ENCODE results near the gene SUSD3. TPM values are rescaled to one million over a fixed set of nuclear protein-coding genes. Genes with fewer than 3 reads are reported as not detected.
A peak's percentile ranks its signal among the peaks of the same experiment; 100 is the strongest.

Gene SUSD3
- total RNA-seq, 2 experiments from 2014 or later: 34.6 to 36.7 TPM

GRCh38 chr9:93023521-93023815 is 35.0 kb upstream of the SUSD3 start:
- intact Hi-C loops (cut with micrococcal nuclease): no loop called here
- ATAC-seq (no peak), DNase-seq (no peak)
- ChIA-PET POLR2A (no interaction called here), CTCF (interaction anchor here (0.7 to 4.8 kb wide), 2 partner anchors 20 to 86 kb away, joined by 4 to 28 read pairs; no protein-coding TSS in a partner anchor)
- no peaks in the 10 kb centered on the region for H3K27me3 Mint-ChIP-seq
- H3K36me3 Mint-ChIP-seq (ENCODE audit: low read depth): peaks cover 40% of the 10 kb centered on the region
- H3K27ac Mint-ChIP-seq: peak overlapping the region; percentile 76
- no peak overlapping the region for H3K4me3 Mint-ChIP-seq
- no peaks in the 10 kb centered on the region for H3K9me3 Mint-ChIP-seq
- no peak for TF ChIP-seq CTCF (IDR thresholded peaks at IDR 0.05)
- peaks cover 74% of the 10 kb centered on the region for H3K4me1 Mint-ChIP-seq (ENCODE audit: low read depth)

DNA sequence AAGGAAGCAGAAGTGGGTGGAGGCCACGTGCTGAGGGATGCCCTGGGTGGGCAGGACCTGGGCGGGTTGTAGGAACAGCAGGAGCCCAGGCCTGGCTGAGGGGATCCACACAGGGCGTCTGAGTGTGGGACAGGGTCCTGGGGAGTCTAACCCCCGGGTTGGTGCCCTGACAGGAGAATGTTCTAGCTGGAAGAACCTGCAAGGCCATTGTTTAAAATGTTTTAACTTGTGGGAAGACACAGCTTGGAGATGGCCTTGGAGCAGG is 33.9 kb upstream of the SUSD3 start:
- Mint-ChIP-seq H3K27me3 (no peaks in the 10 kb centered on the region), H3K4me1 (ENCODE audit: low read depth) (peaks cover 75% of the 10 kb centered on the region), H3K4me3 (no peak overlapping the region), H3K27ac (peak overlapping the region; percentile 96), H3K9me3 (no peaks in the 10 kb centered on the region), H3K36me3 (ENCODE audit: low read depth) (peaks cover 40% of the 10 kb centered on the region)
- DNase-seq (no peak), ATAC-seq (no peak)
- ChIA-PET CTCF (interaction anchor here (0.8 to 4.8 kb wide), 4 partner anchors 10 to 70 kb away, joined by 3 to 28 read pairs (median 5); no protein-coding TSS in a partner anchor), POLR2A (interaction anchor here (0.6 to 1.9 kb wide), 3 partner anchors 11 to 35 kb away, joined by 3 to 5 read pairs (median 5); no protein-coding TSS in a partner anchor)
- intact Hi-C loops (cut with micrococcal nuclease): no loop called here
- TF ChIP-seq CTCF (IDR thresholded peaks at IDR 0.05): no peak

DNA sequence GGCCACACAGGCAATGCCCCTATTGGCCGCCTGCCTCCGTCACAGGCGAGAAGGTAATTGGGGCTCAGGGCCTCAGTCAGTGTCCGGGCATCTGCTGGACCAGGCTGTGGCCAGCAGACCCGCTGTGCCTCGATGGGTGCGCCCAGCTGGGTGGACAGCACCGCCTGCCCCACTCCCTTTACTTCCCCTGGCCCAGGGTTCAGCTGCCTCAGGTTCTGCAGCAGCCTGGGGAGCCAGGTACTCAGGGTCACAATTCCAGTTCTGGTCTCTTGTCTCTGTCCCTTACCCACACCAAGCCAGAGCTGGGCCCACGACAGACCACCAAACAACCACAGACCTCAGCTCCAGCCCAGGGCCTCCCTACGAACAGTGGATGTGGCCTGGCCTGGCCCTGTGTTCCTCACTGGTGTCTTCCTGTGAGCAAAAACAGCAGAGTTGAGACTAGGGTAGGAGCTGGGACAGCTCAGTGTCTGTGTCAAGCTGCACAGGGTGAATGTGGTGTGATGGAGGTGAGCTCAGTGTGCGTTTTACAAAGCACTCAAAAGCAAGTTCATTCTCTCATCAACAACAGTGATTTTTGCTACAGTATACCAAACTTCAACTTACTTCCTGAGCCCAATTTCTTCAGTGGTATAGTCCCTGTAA is 33.4 kb upstream of the SUSD3 start:
- H3K9me3 Mint-ChIP-seq: no peaks in the 10 kb centered on the region
- no peak overlapping the region for H3K4me3 Mint-ChIP-seq
- CTCF ChIA-PET: interaction anchor here (0.8 to 4.8 kb wide), 6 partner anchors 10 to 84 kb away, joined by 3 to 28 read pairs (median 5); no protein-coding TSS in a partner anchor

GRCh38 chr9:93025736-93026135 is 32.8 kb upstream of the SUSD3 start:
- no peaks in the 10 kb centered on the region for H3K9me3 Mint-ChIP-seq
- DNase-seq: no peak
- ChIA-PET CTCF (interaction anchor here (1.1 to 4.8 kb wide), 5 partner anchors 10 to 83 kb away, joined by 4 to 28 read pairs (median 5); no protein-coding TSS in a partner anchor), POLR2A (interaction anchor here (0.8 to 1.9 kb wide), 8 partner anchors 12 to 62 kb away, joined by 3 to 6 read pairs (median 4); no protein-coding TSS in a partner anchor)
- H3K4me3 Mint-ChIP-seq: no peak overlapping the region
- no peak for ATAC-seq
- no peak for TF ChIP-seq CTCF (IDR thresholded peaks at IDR 0.05)
- no peaks in the 10 kb centered on the region for H3K27me3 Mint-ChIP-seq
- peaks cover 74% of the 10 kb centered on the region for H3K4me1 Mint-ChIP-seq (ENCODE audit: low read depth)
- H3K27ac Mint-ChIP-seq: peak overlapping the region; percentile 96
- intact Hi-C loops (cut with micrococcal nuclease): loop anchor here (5.0 kb wide), 1 partner anchor 37 kb away; no protein-coding TSS in a partner anchor
- H3K36me3 Mint-ChIP-seq (ENCODE audit: low read depth): peaks cover 45% of the 10 kb centered on the region

More for the DNA sequence above, 33.4 kb upstream of the SUSD3 start:
- peaks cover 44% of the 10 kb centered on the region for H3K36me3 Mint-ChIP-seq (ENCODE audit: low read depth)
- POLR2A ChIA-PET: interaction anchor here (0.8 to 1.9 kb wide), 8 partner anchors 11 to 61 kb away, joined by 3 to 6 read pairs (median 4); no protein-coding TSS in a partner anchor
- ATAC-seq (no peak), DNase-seq (no peak)
- H3K4me1 Mint-ChIP-seq (ENCODE audit: low read depth): peaks cover 78% of the 10 kb centered on the region
- intact Hi-C loops (cut with micrococcal nuclease): loop anchor here (5.0 kb wide), 1 partner anchor 37 kb away; no protein-coding TSS in a partner anchor
- no peak for TF ChIP-seq CTCF (IDR thresholded peaks at IDR 0.05)
- H3K27ac Mint-ChIP-seq: peak overlapping the region; percentile 96
- H3K27me3 Mint-ChIP-seq: no peaks in the 10 kb centered on the region

GRCh38 chr9:93026640-93027039 is 31.9 kb upstream of the SUSD3 start:
- DNase-seq: no peak
- Mint-ChIP-seq H3K9me3 (no peaks in the 10 kb centered on the region), H3K4me3 (no peak overlapping the region), H3K4me1 (ENCODE audit: low read depth) (peaks cover 74% of the 10 kb centered on the region), H3K27me3 (no peaks in the 10 kb centered on the region), H3K27ac (peak overlapping the region; percentile 96), H3K36me3 (ENCODE audit: low read depth) (peaks cover 45% of the 10 kb centered on the region)
- no peak for TF ChIP-seq CTCF (IDR thresholded peaks at IDR 0.05)
- POLR2A ChIA-PET: interaction anchor here (1.9 kb wide), 1 partner anchor 33 kb away, joined by 6 read pairs; no protein-coding TSS in a partner anchor
- ATAC-seq: no peak
- CTCF ChIA-PET: interaction anchor here (0.7 to 4.8 kb wide), 5 partner anchors 9 to 82 kb away, joined by 3 to 28 read pairs (median 4); no protein-coding TSS in a partner anchor
- intact Hi-C loops (cut with micrococcal nuclease): loop anchor here (5.0 kb wide), 1 partner anchor 36 kb away; no protein-coding TSS in a partner anchor

Data from activated CD8-positive, alpha-beta T cell treated with anti-CD3 and anti-CD28 coated beads for 36 hours (primary cell).